Endodermal cell (in vitro differentiated cells): ENCODE data around the gene EIF2A. TPM values are rescaled to one million over a fixed set of nuclear protein-coding genes. Genes with fewer than 3 reads are reported as not detected.

ENCODE experiments used
- DNase-seq: peaks from one replicate; pipeline ENCODE4 v3.0.0-alpha.2; 2017
- H3K27ac ChIP-seq: 2 replicates; pipeline ENCODE4 v1.5.1; 2013; ENCODE audit warnings: mild to moderate bottlenecking, low read depth, low read length, moderate library complexity
- H3K27me3 ChIP-seq: 2 replicates; pipeline ENCODE4 v1.6.1; 2013; ENCODE audit warnings: mild to moderate bottlenecking, low read length, moderate library complexity; ENCODE audit not compliant: insufficient read depth, control insufficient read depth, poor library complexity, severe bottlenecking
- H3K36me3 ChIP-seq: 2 replicates; pipeline ENCODE4 v1.7.0; 2013; ENCODE audit warnings: mild to moderate bottlenecking, low read length, moderate library complexity; ENCODE audit not compliant: control insufficient read depth, insufficient read depth
- H3K4me1 ChIP-seq: one replicate; pipeline ENCODE4 v1.7.0; 2013; ENCODE audit warnings: low read length; ENCODE audit not compliant: control insufficient read depth, insufficient read depth
- H3K4me3 ChIP-seq: 2 replicates; pipeline ENCODE4 v1.5.1; 2013; ENCODE audit warnings: mild to moderate bottlenecking, low read length, moderate library complexity
- H3K9ac ChIP-seq: 2 replicates; pipeline ENCODE4 v1.6.1; 2013; ENCODE audit warnings: mild to moderate bottlenecking, low read length, moderate library complexity; ENCODE audit not compliant: poor library complexity, severe bottlenecking; ENCODE audit errors: extremely low read depth
- H3K9me3 ChIP-seq: 2 replicates; pipeline ENCODE4 v1.6.1; 2013; ENCODE audit warnings: mild to moderate bottlenecking, low read length, moderate library complexity; ENCODE audit not compliant: control insufficient read depth
- H3K27ac Mint-ChIP-seq: 2 replicates; pipeline ENCODE4 v1.8.0; 2020; ENCODE audit warnings: mixed read lengths
- H3K27me3 Mint-ChIP-seq: 2 replicates; pipeline ENCODE4 v1.8.0; 2021; ENCODE audit warnings: mild to moderate bottlenecking, mixed read lengths; ENCODE audit not compliant: insufficient read depth
- H3K36me3 Mint-ChIP-seq: 2 replicates; pipeline ENCODE4 v1.8.0; 2020; ENCODE audit warnings: low read depth, mixed read lengths
- H3K4me1 Mint-ChIP-seq: 2 replicates; pipeline ENCODE4 v1.8.0; 2020; ENCODE audit warnings: mixed read lengths
- H3K4me3 Mint-ChIP-seq: 2 replicates; pipeline ENCODE4 v1.8.0; 2020; ENCODE audit warnings: mild to moderate bottlenecking, moderate library complexity, mixed read lengths
- H3K9me3 Mint-ChIP-seq: 2 replicates; pipeline ENCODE4 v1.8.0; 2020; ENCODE audit warnings: mild to moderate bottlenecking, mixed read lengths
- CTCF ChIP-seq: fragments of 200-600 bp; sonication (generic); conservative IDR thresholded peaks from 2 replicates; pipeline ENCODE4 v1.5.0; 2021; ENCODE audit warnings: antibody characterized with exemption, mild to moderate bottlenecking
- WGBS, 2 experiments: methylation state at CpG; one replicate each; pipeline versions ENCODE4 v1.1.5 to v1.1.7; 2013; ENCODE audit warnings: missing lambda C conversion rate in 2 of 2, mixed read lengths in 1 of 2; ENCODE audit not compliant: insufficient coverage in 1 of 2, insufficient read length in 1 of 2; 5-methylcytosine and 5-hydroxymethylcytosine counted together
- total RNA-seq, 2 donors: library from RNA; stranded (reverse); fragmentation: NEBNext Ultra II Directional in 1 of 2; extraction: Animal tissue kit (Norgen Biotek cat#: 25700) in 1 of 2; gene quantifications; 2 replicates in 1 of 2; 3 replicates in 1 of 2; pipeline ENCODE4 v1.2.1, GENCODE V29; 2021

EIF2A gene
- total RNA-seq, 2 donors from 2014 or later: 63.5 to 63.7 TPM

- H3K27me3 Mint-ChIP-seq: no peaks in the 10 kb centered on the region
- no peak for TF ChIP-seq CTCF
- peaks cover 8% of the 10 kb centered on the region for H3K4me1 Mint-ChIP-seq
- no peak overlapping the region for H3K9ac ChIP-seq
- H3K9me3 ChIP-seq: no peaks in the 10 kb centered on the region
- no peaks in the 10 kb centered on the region for H3K4me1 ChIP-seq
- H3K4me3 ChIP-seq: no peak overlapping the region
- H3K9me3 Mint-ChIP-seq: no peaks in the 10 kb centered on the region
- H3K27me3 ChIP-seq: no peaks in the 10 kb centered on the region
- no peak overlapping the region for H3K4me3 Mint-ChIP-seq
- H3K36me3 Mint-ChIP-seq: no peaks in the 10 kb centered on the region
- no peak overlapping the region for H3K27ac Mint-ChIP-seq
- DNase-seq: no peak
- H3K36me3 ChIP-seq: no peaks in the 10 kb centered on the region
- no peak overlapping the region for H3K27ac ChIP-seq
Observed at GRCh38 chr3:150531775-150532174, 14.8 kb upstream of the EIF2A start.

- Histone ChIP-seq H3K9ac (no peak overlapping the region), H3K27me3 (no peaks in the 10 kb centered on the region), H3K36me3 (no peaks in the 10 kb centered on the region), H3K27ac (no peak overlapping the region), H3K4me1 (no peaks in the 10 kb centered on the region), H3K4me3 (no peak overlapping the region), H3K9me3 (no peaks in the 10 kb centered on the region)
- 55 to 63% methylated on average over 4 of the region's 4 CpGs for WGBS, 2 experiments
- H3K27me3 Mint-ChIP-seq: no peaks in the 10 kb centered on the region
- no peaks in the 10 kb centered on the region for H3K9me3 Mint-ChIP-seq
- DNase-seq: no peak
- no peak overlapping the region for H3K27ac Mint-ChIP-seq
- no peak overlapping the region for H3K4me3 Mint-ChIP-seq
- no peaks in the 10 kb centered on the region for H3K36me3 Mint-ChIP-seq
- no peak for TF ChIP-seq CTCF
- no peaks in the 10 kb centered on the region for H3K4me1 Mint-ChIP-seq
Observed at GRCh38 chr3:150535204-150535603, 11.4 kb upstream of the EIF2A start.

- H3K27ac Mint-ChIP-seq: no peak overlapping the region
- 91 to 98% methylated on average over 7 to 10 of the region's 10 CpGs for WGBS, 2 experiments
- H3K9ac ChIP-seq: no peak overlapping the region
- peaks cover 11% of the 10 kb centered on the region for H3K36me3 Mint-ChIP-seq
- H3K36me3 ChIP-seq: peaks cover 25% of the 10 kb centered on the region
- no peaks in the 10 kb centered on the region for H3K4me1 ChIP-seq
- H3K9me3 Mint-ChIP-seq: no peaks in the 10 kb centered on the region
- no peaks in the 10 kb centered on the region for H3K27me3 ChIP-seq
- H3K4me3 ChIP-seq: no peak overlapping the region
- H3K27me3 Mint-ChIP-seq: no peaks in the 10 kb centered on the region
- H3K9me3 ChIP-seq: no peaks in the 10 kb centered on the region
- no peak for TF ChIP-seq CTCF
- no peak overlapping the region for H3K27ac ChIP-seq
- no peak for DNase-seq
- H3K4me1 Mint-ChIP-seq: no peaks in the 10 kb centered on the region
- H3K4me3 Mint-ChIP-seq: no peak overlapping the region
Observed at GRCh38 chr3:150538324-150539208, 8.0 kb upstream of the EIF2A start.
